PC-9 (cell line): ENCODE measurements around the gene KCTD16. TPM values are rescaled to one million over a fixed set of nuclear protein-coding genes. Genes with fewer than 3 reads are reported as not detected.

Experiments
- BruUV-seq: library from RNA; stranded (reverse); fragments of 400-500 nt; replicated peaks from 2 replicates; lab custom pipeline; 2021; lab: Mats Ljungman, UMichigan
- CTCF ChIA-PET: fragments of 300-600 bp; sonication (Branson Sonifier 250); formaldehyde crosslinking; loops from one replicate; lab custom pipeline; 2022; ENCODE audit warnings: antibody characterized with exemption; lab: Charles Lee
- POLR2A ChIA-PET: fragments of 300-600 bp; sonication (Branson Sonifier 250); formaldehyde crosslinking; loops from one replicate; lab custom pipeline; 2022; ENCODE audit warnings: antibody characterized with exemption; ENCODE audit not compliant: unreplicated experiment; lab: Charles Lee
- DNase-seq, 2 experiments: peaks; one replicate each; pipeline versions ENCODE4 v3.0.0 to v3.0.0-alpha.2; 2015 to 2022; ENCODE audit warnings: mixed read lengths in 1 of 2
- H2AFZ ChIP-seq: fragments of 200-600 bp; sonication (generic); 2 replicates; pipeline ENCODE4 v1.8.1; 2017; ENCODE audit warnings: antibody characterized with exemption
- H3F3A ChIP-seq: fragments of 200-600 bp; sonication (generic); 2 replicates; pipeline ENCODE4 v1.8.1; 2017; ENCODE audit warnings: antibody characterized with exemption, mild to moderate bottlenecking, low read depth; ENCODE audit not compliant: insufficient read depth
- H3K27ac ChIP-seq: fragments of 200-600 bp; sonication (generic); 2 replicates; pipeline ENCODE4 v1.6.1; 2016; ENCODE audit warnings: mixed run types
- H3K27me3 ChIP-seq: fragments of 200-600 bp; sonication (generic); 2 replicates; pipeline ENCODE4 v1.6.1; 2016; ENCODE audit warnings: low read depth, mixed run types; ENCODE audit not compliant: insufficient read depth
- H3K36me3 ChIP-seq: fragments of 200-600 bp; sonication (generic); 2 replicates; pipeline ENCODE4 v1.6.1; 2016; ENCODE audit warnings: low read depth, mixed run types
- H3K4me1 ChIP-seq: fragments of 200-600 bp; sonication (generic); replicated peaks from 2 replicates; pipeline ENCODE4 v1.6.1; 2016; ENCODE audit warnings: mixed run types; ENCODE audit not compliant: insufficient read depth
- H3K4me2 ChIP-seq: fragments of 200-600 bp; sonication (generic); 2 replicates; pipeline ENCODE4 v1.6.1; 2017; ENCODE audit warnings: mixed run types
- H3K4me3 ChIP-seq: fragments of 200-600 bp; sonication (generic); 2 replicates; pipeline ENCODE4 v1.6.1; 2016; ENCODE audit warnings: mixed run types
- H3K79me2 ChIP-seq: fragments of 200-600 bp; sonication (generic); 2 replicates; pipeline ENCODE4 v1.6.1; 2017; ENCODE audit warnings: low read depth, mixed run types
- H3K9me2 ChIP-seq: fragments of 200-600 bp; sonication (generic); 2 replicates; pipeline ENCODE4 v1.8.1; 2017; ENCODE audit warnings: mild to moderate bottlenecking; ENCODE audit not compliant: insufficient read depth
- H3K9me3 ChIP-seq: fragments of 200-600 bp; sonication (generic); 2 replicates; pipeline ENCODE4 v1.8.1; 2016; ENCODE audit warnings: low read depth; ENCODE audit not compliant: insufficient read depth
- H4K20me1 ChIP-seq: fragments of 200-600 bp; sonication (generic); 2 replicates; pipeline ENCODE4 v1.8.1; 2017; ENCODE audit not compliant: insufficient read depth
- CTCF ChIP-seq: fragments of 200-600 bp; sonication (generic); conservative IDR thresholded peaks from 2 replicates; pipeline ENCODE4 v1.6.1; 2017; ENCODE audit warnings: mixed run types, antibody characterized with exemption, mild to moderate bottlenecking, moderate library complexity
- EZH2 ChIP-seq: fragments of 200-600 bp; sonication (generic); IDR thresholded peaks from 2 replicates; pipeline ENCODE4 v1.8.0; 2017; ENCODE audit warnings: antibody characterized with exemption, low read depth
- intact Hi-C: fragments of 100-400 bp; cut with micrococcal nuclease; formaldehyde crosslinking; loops from one replicate; pipeline ENCODE4 v1.10.0; 2022; ENCODE audit not compliant: unreplicated experiment
- total RNA-seq: library from RNA; stranded (reverse); gene quantifications from 2 replicates; pipeline ENCODE4 v1.2.3, GENCODE V29; 2021

Gene KCTD16
- total RNA-seq, 1 experiment from 2014 or later, result 0.33 TPM

- no peaks in the 10 kb centered on the region for H3K9me2 ChIP-seq
- TF ChIP-seq CTCF, result no peak
- TF ChIP-seq EZH2, result no peak
- no peak overlapping the region for H2AFZ ChIP-seq
- BruUV-seq, result no TSS peak
- CTCF ChIA-PET, result no interaction called here
- H3K4me3 ChIP-seq, result no peak overlapping the region
- no peaks in the 10 kb centered on the region for H3K4me1 ChIP-seq
- H3K79me2 ChIP-seq, result no peaks in the 10 kb centered on the region
- no peak overlapping the region for H3K27ac ChIP-seq
- H3K36me3 ChIP-seq, result no peaks in the 10 kb centered on the region
- intact Hi-C loops, result no loop called here
- H3K27me3 ChIP-seq, result no peaks in the 10 kb centered on the region; the same call in 1 of the 2 replicates
- no peak for DNase-seq
- H3K4me2 ChIP-seq, result no peak overlapping the region
- no peaks in the 10 kb centered on the region for H4K20me1 ChIP-seq
- no peaks in the 10 kb centered on the region for H3K9me3 ChIP-seq
- POLR2A ChIA-PET, result no interaction called here
- H3F3A ChIP-seq, result no peaks in the 10 kb centered on the region
These were observed 113.4 kb downstream of the KCTD16 start for GRCh38 chr5:144284036-144284435.

GRCh38 chr5:144284931-144285502 lies 114.3 kb downstream of the KCTD16 start:
- Histone ChIP-seq H3K9me2 (no peaks in the 10 kb centered on the region), H3F3A (no peaks in the 10 kb centered on the region), H3K27ac (no peak overlapping the region), H3K27me3 (no peaks in the 10 kb centered on the region; the same call in 1 of the 2 replicates), H2AFZ (no peak overlapping the region), H3K9me3 (no peaks in the 10 kb centered on the region), H4K20me1 (no peaks in the 10 kb centered on the region), H3K4me2 (no peak overlapping the region), H3K36me3 (no peaks in the 10 kb centered on the region), H3K4me3 (no peak overlapping the region), H3K4me1 (no peaks in the 10 kb centered on the region), H3K79me2 (no peaks in the 10 kb centered on the region)
- TF ChIP-seq CTCF (no peak), EZH2 (no peak)
- BruUV-seq, result no TSS peak
- CTCF ChIA-PET, result no interaction called here
- intact Hi-C loops, result no loop called here
- DNase-seq, result no peak
- POLR2A ChIA-PET, result no interaction called here

- H3K4me2 ChIP-seq, result no peak overlapping the region
- H2AFZ ChIP-seq, result no peak overlapping the region
- H3F3A ChIP-seq, result no peaks in the 10 kb centered on the region
- POLR2A ChIA-PET, result no interaction called here
- H3K4me1 ChIP-seq, result no peaks in the 10 kb centered on the region
- intact Hi-C loops, result no loop called here
- H4K20me1 ChIP-seq, result no peaks in the 10 kb centered on the region
- no peak overlapping the region for H3K4me3 ChIP-seq
- no peak for DNase-seq
- no peaks in the 10 kb centered on the region for H3K27me3 ChIP-seq
- no peaks in the 10 kb centered on the region for H3K9me2 ChIP-seq
- H3K79me2 ChIP-seq, result no peaks in the 10 kb centered on the region
- no peaks in the 10 kb centered on the region for H3K36me3 ChIP-seq
- H3K27ac ChIP-seq, result no peak overlapping the region
- H3K9me3 ChIP-seq, result no peaks in the 10 kb centered on the region
- TF ChIP-seq EZH2 (no peak), CTCF (no peak)
- BruUV-seq, result no TSS peak
- CTCF ChIA-PET, result no interaction called here
These were observed 118.6 kb downstream of the KCTD16 start for GRCh38 chr5:144289277-144289676.
